Testis (tissue), 2 donors: ENCODE data around the gene NFIA.

Source experiments
- CTCF ChIP-seq, 3 experiments: fragments of 450-650 bp in 2 of 3; fragments of 200-600 bp in 1 of 3; sonication (generic) in 1 of 3; IDR thresholded peaks; one replicate each; pipeline ENCODE4 v1.5.1; 2016 to 2019; ENCODE audit warnings: antibody characterized with exemption in 3 of 3, mild to moderate bottlenecking in 2 of 3, moderate library complexity in 1 of 3
- POLR2A ChIP-seq: fragments of 450-650 bp; IDR thresholded peaks from one replicate; pipeline ENCODE4 v1.6.1; 2017; ENCODE audit warnings: antibody characterized with exemption, mild to moderate bottlenecking, moderate library complexity

GRCh38 chr1:61356016-61356415 lies 273.7 kb downstream of the NFIA start:
- TF ChIP-seq CTCF (IDR thresholded peaks at IDR 0.05) (no peak), POLR2A (no peak)
